Fibroblast of mammary gland (primary cell): Measurements from ENCODE around the gene TMEM86A.

Source experiments
- DNase-seq: peaks from one replicate; pipeline ENCODE4 v3.0.0-alpha.2; 2010; ENCODE audit warnings: low read depth
- H3K4me3 ChIP-seq: 2 replicates; pipeline ENCODE4 v1.5.1; 2011; ENCODE audit warnings: low read depth, mild to moderate bottlenecking, low read length, moderate library complexity; ENCODE audit not compliant: control insufficient read depth
- TF ChIP-seq, protein P1 (sequence below): conservative IDR thresholded peaks from 2 replicates; pipeline ENCODE4 v1.5.1; 2011; ENCODE audit warnings: low read depth, low read length, inconsistent platforms; ENCODE audit not compliant: control insufficient read depth, insufficient read depth

The TMEM86A gene

GRCh38 chr11:18726040-18726439 lies 27.5 kb downstream of the TMEM86A start, which contains the start of gene IGSF22:
Gene IGSF22, minus strand, starts transcription at chr11:18726188. Its CDS starts 1,952 bp downstream, at chr11:18724236.
- DNase-seq = no peak
- TF ChIP-seq, protein P1, sequence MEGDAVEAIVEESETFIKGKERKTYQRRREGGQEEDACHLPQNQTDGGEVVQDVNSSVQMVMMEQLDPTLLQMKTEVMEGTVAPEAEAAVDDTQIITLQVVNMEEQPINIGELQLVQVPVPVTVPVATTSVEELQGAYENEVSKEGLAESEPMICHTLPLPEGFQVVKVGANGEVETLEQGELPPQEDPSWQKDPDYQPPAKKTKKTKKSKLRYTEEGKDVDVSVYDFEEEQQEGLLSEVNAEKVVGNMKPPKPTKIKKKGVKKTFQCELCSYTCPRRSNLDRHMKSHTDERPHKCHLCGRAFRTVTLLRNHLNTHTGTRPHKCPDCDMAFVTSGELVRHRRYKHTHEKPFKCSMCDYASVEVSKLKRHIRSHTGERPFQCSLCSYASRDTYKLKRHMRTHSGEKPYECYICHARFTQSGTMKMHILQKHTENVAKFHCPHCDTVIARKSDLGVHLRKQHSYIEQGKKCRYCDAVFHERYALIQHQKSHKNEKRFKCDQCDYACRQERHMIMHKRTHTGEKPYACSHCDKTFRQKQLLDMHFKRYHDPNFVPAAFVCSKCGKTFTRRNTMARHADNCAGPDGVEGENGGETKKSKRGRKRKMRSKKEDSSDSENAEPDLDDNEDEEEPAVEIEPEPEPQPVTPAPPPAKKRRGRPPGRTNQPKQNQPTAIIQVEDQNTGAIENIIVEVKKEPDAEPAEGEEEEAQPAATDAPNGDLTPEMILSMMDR = no peak
- no peak within 1 kb of the TSS for H3K4me3 ChIP-seq

DNA sequence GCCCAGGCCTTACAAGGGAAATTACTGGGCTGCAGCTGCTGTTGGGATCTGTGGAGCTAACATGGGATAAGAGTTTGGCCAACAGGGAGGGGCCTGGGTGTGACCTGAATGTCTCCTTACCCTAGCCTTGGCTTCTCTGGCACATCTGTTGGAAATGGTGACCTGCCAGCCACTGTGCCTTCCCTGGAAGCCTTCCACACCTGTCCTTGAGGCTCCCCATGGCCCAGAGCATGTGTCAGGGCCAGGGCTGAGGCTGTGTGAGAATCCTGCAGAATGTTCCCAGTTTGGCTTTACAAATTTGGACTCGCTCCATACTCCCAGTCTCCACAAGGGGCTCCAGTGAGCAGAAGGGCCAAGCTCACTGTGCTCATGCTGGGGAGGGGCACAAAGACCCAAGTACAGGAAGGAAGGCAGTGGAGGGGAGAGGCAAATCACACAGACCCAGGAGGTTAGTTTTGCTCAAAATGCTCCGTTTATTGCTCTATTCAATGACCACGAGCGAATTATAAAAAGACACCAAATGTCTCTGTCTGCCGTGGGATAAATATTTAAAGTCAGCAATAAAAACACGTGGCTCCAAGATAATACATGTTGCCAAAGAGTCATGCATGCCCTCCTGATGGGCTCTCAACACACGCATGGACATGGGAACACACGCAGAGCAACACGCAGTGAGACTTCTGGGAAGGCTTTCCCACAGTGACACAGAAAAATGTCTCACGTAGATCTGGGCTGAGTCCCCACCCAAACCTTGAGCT lies 29.1 kb downstream of the TMEM86A start:
- TF ChIP-seq, protein P1 = peak; percentile 86
- peak; percentile 29 for DNase-seq
- no peak overlapping the region for H3K4me3 ChIP-seq

DNA sequence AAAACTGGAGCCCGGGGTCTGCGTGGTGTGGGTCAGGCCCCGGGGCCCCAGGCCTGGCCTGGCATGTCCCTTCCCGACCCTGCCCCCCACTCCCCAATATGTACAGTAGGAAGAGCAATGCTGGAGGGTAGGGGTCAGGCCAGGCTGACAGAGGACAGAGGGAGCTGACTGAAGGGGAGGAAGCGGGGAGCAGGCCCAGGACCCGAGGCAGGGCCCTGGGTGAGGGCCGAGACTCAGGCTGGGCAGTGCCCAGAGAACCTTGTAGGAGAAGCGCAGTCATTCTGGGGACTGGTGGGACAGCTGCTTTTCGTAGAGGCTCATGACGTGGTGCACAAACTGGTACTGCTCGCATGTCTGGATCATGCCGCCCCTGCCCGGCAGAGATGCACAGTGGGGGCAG lies 30.1 kb downstream of the TMEM86A start:
- H3K4me3 ChIP-seq = no peak overlapping the region

GRCh38 chr11:18729426-18729825 lies 30.8 kb downstream of the TMEM86A start:
- TF ChIP-seq, protein P1 = no peak
- no peak overlapping the region for H3K4me3 ChIP-seq
- no peak for DNase-seq

More for the DNA sequence above, 30.1 kb downstream of the TMEM86A start:
- TF ChIP-seq, protein P1 = no peak
- no peak for DNase-seq

- TF ChIP-seq, protein P1 = no peak
- no peak for DNase-seq
- no peak overlapping the region for H3K4me3 ChIP-seq
Measured at GRCh38 chr11:18730020-18730419, 31.4 kb downstream of the TMEM86A start.

- H3K4me3 ChIP-seq = no peak overlapping the region
- no peak for DNase-seq
- TF ChIP-seq, protein P1 = no peak
Measured at GRCh38 chr11:18731441-18731840, 32.9 kb downstream of the TMEM86A start.
